GM10266 (cell line): ENCODE results near the gene CUEDC1.

ENCODE experiments used
- DNase-seq: peaks from one replicate; pipeline ENCODE4 v3.0.0; 2012; ENCODE audit errors: extremely low spot score
- CTCF ChIP-seq: IDR thresholded peaks from 2 replicates; pipeline ENCODE4 v1.5.1; 2012; ENCODE audit warnings: mild to moderate bottlenecking, low read depth; ENCODE audit not compliant: control insufficient read depth, insufficient read depth; ENCODE audit errors: missing control alignments

The CUEDC1 gene

GRCh38 chr17:57889892-57890856 is 65.0 kb downstream of the CUEDC1 start:
- DNase-seq: no peak
- TF ChIP-seq CTCF: no peak

- DNase-seq: no peak
- no peak for TF ChIP-seq CTCF
These were observed 66.0 kb downstream of the CUEDC1 start for GRCh38 chr17:57889252-57889651.

GRCh38 chr17:57888311-57889216 is 66.6 kb downstream of the CUEDC1 start:
- no peak for DNase-seq
- TF ChIP-seq CTCF: no peak

GRCh38 chr17:57887161-57887560 is 68.1 kb downstream of the CUEDC1 start:
- TF ChIP-seq CTCF: no peak
- no peak for DNase-seq

- no peak for TF ChIP-seq CTCF
- no peak for DNase-seq
These were observed 69.2 kb downstream of the CUEDC1 start for GRCh38 chr17:57886020-57886419.

GRCh38 chr17:57885148-57885915 is 69.9 kb downstream of the CUEDC1 start:
- no peak for TF ChIP-seq CTCF
- no peak for DNase-seq
